Activated CD8-positive, alpha-beta memory T cell treated with anti-CD3 and anti-CD28 coated beads for 1 hour (primary cell): ENCODE measurements around the gene HOXD11.

Experiments
- DNase-seq, 2 donors: peaks; one replicate each; pipeline ENCODE4 v3.0.0-alpha.2; 2020; ENCODE audit warnings: low read depth in 1 of 2; ENCODE audit errors: extremely low read depth in 1 of 2

Gene HOXD11

GRCh38 chr2:176147210-176147799 is 40.2 kb downstream of the HOXD11 start:
- DNase-seq = no peak

GRCh38 chr2:176147800-176148496 is 40.9 kb downstream of the HOXD11 start:
- no peak for DNase-seq

GRCh38 chr2:176148751-176149421 is 41.8 kb downstream of the HOXD11 start:
- no peak for DNase-seq

- no peak for DNase-seq
These were observed 42.4 kb downstream of the HOXD11 start for GRCh38 chr2:176149481-176149938.

GRCh38 chr2:176149939-176150583 is 43.0 kb downstream of the HOXD11 start:
- no peak for DNase-seq

- DNase-seq = no peak
These were observed 43.7 kb downstream of the HOXD11 start for GRCh38 chr2:176150584-176151441.

GRCh38 chr2:176151442-176152287 is 44.6 kb downstream of the HOXD11 start, which contains the start of gene HOXD4:
HOXD4 (plus strand) TSS chr2:176151550; CDS start chr2:176151634, 84 bp downstream.
- DNase-seq = no peak

GRCh38 chr2:176152350-176153181 is 45.5 kb downstream of the HOXD11 start:
- no peak for DNase-seq

GRCh38 chr2:176154576-176155252 is 47.6 kb downstream of the HOXD11 start:
- DNase-seq = no peak

GRCh38 chr2:176155356-176156044 is 48.4 kb downstream of the HOXD11 start:
- no peak for DNase-seq

- no peak for DNase-seq
These were observed 49.3 kb downstream of the HOXD11 start for GRCh38 chr2:176156301-176156806.

GRCh38 chr2:176156807-176157498 is 49.9 kb downstream of the HOXD11 start, which contains the start of gene HOXD3:
HOXD3 (plus strand) TSS chr2:176157307; CDS start chr2:176169115, 11,808 bp downstream.
- no peak for DNase-seq

- DNase-seq = no peak
These were observed 50.6 kb downstream of the HOXD11 start for GRCh38 chr2:176157499-176158185.

GRCh38 chr2:176158186-176158591 is 51.1 kb downstream of the HOXD11 start:
- no peak for DNase-seq

- no peak for DNase-seq
These were observed 52.0 kb downstream of the HOXD11 start for GRCh38 chr2:176158855-176159662.
